Uterus (tissue), 2 donors: ENCODE data around the gene SEPTIN8.

Experiments used
- POLR2A ChIP-seq, 2 donors: fragments of 450-650 bp; IDR thresholded peaks; one replicate each; pipeline ENCODE4 v1.6.1; 2016; ENCODE audit warnings: antibody characterized with exemption in 2 of 2, mild to moderate bottlenecking in 1 of 2, moderate library complexity in 1 of 2
- TF ChIP-seq, protein P1 (sequence below), 4 experiments: fragments of 200-600 bp in 2 of 4; fragments of 450-650 bp in 2 of 4; sonication (generic) in 2 of 4; IDR thresholded peaks; one replicate each; pipeline ENCODE4 v1.5.1; 2016 to 2019; ENCODE audit warnings: antibody characterized with exemption in 4 of 4, mild to moderate bottlenecking in 2 of 4, moderate library complexity in 1 of 4

GRCh38 chr5:132816083-132816482 lies 39.0 kb upstream of the SEPTIN8 start:
- TF ChIP-seq POLR2A (IDR thresholded peaks at IDR 0.05), result no peak
- TF ChIP-seq, protein P1, sequence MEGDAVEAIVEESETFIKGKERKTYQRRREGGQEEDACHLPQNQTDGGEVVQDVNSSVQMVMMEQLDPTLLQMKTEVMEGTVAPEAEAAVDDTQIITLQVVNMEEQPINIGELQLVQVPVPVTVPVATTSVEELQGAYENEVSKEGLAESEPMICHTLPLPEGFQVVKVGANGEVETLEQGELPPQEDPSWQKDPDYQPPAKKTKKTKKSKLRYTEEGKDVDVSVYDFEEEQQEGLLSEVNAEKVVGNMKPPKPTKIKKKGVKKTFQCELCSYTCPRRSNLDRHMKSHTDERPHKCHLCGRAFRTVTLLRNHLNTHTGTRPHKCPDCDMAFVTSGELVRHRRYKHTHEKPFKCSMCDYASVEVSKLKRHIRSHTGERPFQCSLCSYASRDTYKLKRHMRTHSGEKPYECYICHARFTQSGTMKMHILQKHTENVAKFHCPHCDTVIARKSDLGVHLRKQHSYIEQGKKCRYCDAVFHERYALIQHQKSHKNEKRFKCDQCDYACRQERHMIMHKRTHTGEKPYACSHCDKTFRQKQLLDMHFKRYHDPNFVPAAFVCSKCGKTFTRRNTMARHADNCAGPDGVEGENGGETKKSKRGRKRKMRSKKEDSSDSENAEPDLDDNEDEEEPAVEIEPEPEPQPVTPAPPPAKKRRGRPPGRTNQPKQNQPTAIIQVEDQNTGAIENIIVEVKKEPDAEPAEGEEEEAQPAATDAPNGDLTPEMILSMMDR (IDR thresholded peaks at IDR 0.05), result no peak
